Activated CD8-positive, alpha-beta T cell treated with anti-CD3 and anti-CD28 coated beads for 36 hours (primary cell): ENCODE results near the gene HMSD. TPM values are rescaled to one million over a fixed set of nuclear protein-coding genes. Genes with fewer than 3 reads are reported as not detected.
A peak's percentile ranks its signal among the peaks of the same experiment; 100 is the strongest.
"Not testable (repeated sequence)": the region's sequence is repeated elsewhere in the genome, so short reads cannot be mapped to it uniquely, and the experiment has no call there.

Source experiments
- ATAC-seq: fragments of 200-7000 bp; cut with Tn5 transposase; one replicate; pipeline ENCODE4 v1.10.0; 2021; ENCODE audit warnings: mild to moderate bottlenecking, moderate library complexity
- CTCF ChIA-PET: fragments of 350-600 bp; sonication (Branson Sonifier 250); formaldehyde crosslinking; loops from one replicate; lab custom pipeline; 2021; ENCODE audit warnings: antibody characterized with exemption; lab: Charles Lee
- POLR2A ChIA-PET: fragments of 350-600 bp; sonication (Branson Sonifier 250); formaldehyde crosslinking; loops from one replicate; lab custom pipeline; 2021; ENCODE audit warnings: antibody characterized with exemption; lab: Charles Lee
- DNase-seq: peaks from one replicate; pipeline ENCODE4 v3.0.0-alpha.2; 2020
- H3K27ac Mint-ChIP-seq: one replicate; pipeline ENCODE4 v1.8.0; 2021; ENCODE audit warnings: mild to moderate bottlenecking, mixed read lengths
- H3K27me3 Mint-ChIP-seq: one replicate; pipeline ENCODE4 v1.8.0; 2021; ENCODE audit warnings: mixed read lengths
- H3K36me3 Mint-ChIP-seq: one replicate; pipeline ENCODE4 v1.8.0; 2021; ENCODE audit warnings: low read depth, mixed read lengths
- H3K4me1 Mint-ChIP-seq: one replicate; pipeline ENCODE4 v1.8.0; 2021; ENCODE audit warnings: low read depth, mixed read lengths
- H3K4me3 Mint-ChIP-seq: one replicate; pipeline ENCODE4 v1.8.0; 2021; ENCODE audit warnings: mild to moderate bottlenecking, moderate library complexity, mixed read lengths
- H3K9me3 Mint-ChIP-seq: one replicate; pipeline ENCODE4 v1.8.0; 2021; ENCODE audit warnings: mixed read lengths
- CTCF ChIP-seq: fragments of 200-600 bp; IDR thresholded peaks from one replicate; pipeline ENCODE4 v1.8.0; 2022; ENCODE audit warnings: antibody characterized with exemption, mild to moderate bottlenecking
- intact Hi-C: fragments of 100-400 bp; cut with micrococcal nuclease; formaldehyde crosslinking; loops from one replicate; pipeline ENCODE4 v1.10.0; 2022
- total RNA-seq, 2 experiments: library from RNA; stranded (reverse); gene quantifications; one replicate each; pipeline ENCODE4 v1.2.3, GENCODE V29; 2021

The HMSD gene
- total RNA-seq, 2 experiments from 2014 or later: 1.4 to 1.6 TPM

- DNase-seq (no peak), ATAC-seq (no peak)
- TF ChIP-seq CTCF: no peak
- Mint-ChIP-seq H3K36me3 (no peaks in the 10 kb centered on the region), H3K4me3 (no peak overlapping the region), H3K27me3 (peaks cover 25% of the 10 kb centered on the region), H3K4me1 (no peaks in the 10 kb centered on the region), H3K9me3 (no peaks in the 10 kb centered on the region), H3K27ac (no peak overlapping the region)
- ChIA-PET CTCF (interaction anchor here (1.3 to 1.4 kb wide), 2 partner anchors 16 to 39 kb away, joined by 3 read pairs; no protein-coding TSS in a partner anchor), POLR2A (no interaction called here)
- intact Hi-C loops: no loop called here
Observed at GRCh38 chr18:63924551-63924950, 24.6 kb upstream of the HMSD start.

- DNase-seq (no peak), ATAC-seq (no peak)
- Mint-ChIP-seq H3K9me3 (no peaks in the 10 kb centered on the region), H3K27me3 (peaks cover 13% of the 10 kb centered on the region), H3K27ac (no peak overlapping the region), H3K4me1 (no peaks in the 10 kb centered on the region), H3K4me3 (no peak overlapping the region), H3K36me3 (no peaks in the 10 kb centered on the region)
- ChIA-PET CTCF (no interaction called here), POLR2A (no interaction called here)
- intact Hi-C loops: no loop called here
- TF ChIP-seq CTCF: no peak
Observed at GRCh38 chr18:63928331-63928730, 20.8 kb upstream of the HMSD start.

- CTCF ChIA-PET, H3K4me3 Mint-ChIP-seq, H3K4me1 Mint-ChIP-seq, DNase-seq, H3K27ac Mint-ChIP-seq, intact Hi-C loops, ATAC-seq, H3K9me3 Mint-ChIP-seq, POLR2A ChIA-PET, H3K36me3 Mint-ChIP-seq, H3K27me3 Mint-ChIP-seq: not testable (repeated sequence)
Observed at GRCh38 chr18:63929369-63929768, 19.7 kb upstream of the HMSD start.

GRCh38 chr18:63930773-63931354, 18.2 kb upstream of the HMSD start:
- H3K27ac Mint-ChIP-seq: no peak overlapping the region
- ChIA-PET POLR2A (no interaction called here), CTCF (interaction anchor here (1.1 kb wide), 1 partner anchor 413 kb away, joined by 3 read pairs; no protein-coding TSS in a partner anchor)
- no peaks in the 10 kb centered on the region for H3K9me3 Mint-ChIP-seq
- DNase-seq: no peak
- no peaks in the 10 kb centered on the region for H3K36me3 Mint-ChIP-seq
- no peak for TF ChIP-seq CTCF
- peaks cover 14% of the 10 kb centered on the region for H3K27me3 Mint-ChIP-seq
- no peak overlapping the region for H3K4me3 Mint-ChIP-seq
- intact Hi-C loops: no loop called here
- no peaks in the 10 kb centered on the region for H3K4me1 Mint-ChIP-seq
- ATAC-seq: no peak

- H3K27me3 Mint-ChIP-seq: peaks cover 13% of the 10 kb centered on the region
- H3K9me3 Mint-ChIP-seq: no peaks in the 10 kb centered on the region
- H3K4me3 Mint-ChIP-seq: peak overlapping the region; percentile 56
- no peaks in the 10 kb centered on the region for H3K36me3 Mint-ChIP-seq
- intact Hi-C loops: loop anchor here (5.0 kb wide), 1 partner anchor 419 kb away; no protein-coding TSS in a partner anchor
- CTCF ChIA-PET: interaction anchor here (0.6 to 2.8 kb wide), 29 partner anchors 9 to 431 kb away, joined by 3 to 22 read pairs (median 4); partner anchors contain the start of gene HMSD
- H3K27ac Mint-ChIP-seq: no peak overlapping the region
- ATAC-seq: peak; percentile 97
- DNase-seq: peak; percentile 78
- peak; percentile 51 for TF ChIP-seq CTCF
- H3K4me1 Mint-ChIP-seq: no peaks in the 10 kb centered on the region
- POLR2A ChIA-PET: no interaction called here
Observed at GRCh38 chr18:63936156-63936931, 12.8 kb upstream of the HMSD start.
